Stimulated activated CD8-positive, alpha-beta memory T cell treated with anti-CD3 and anti-CD28 coated beads, Interleukin-12 subunit alpha, Interleukin-12 subunit beta, amount 100 ng/mL, for 1 hour (primary cell): ENCODE measurements around the gene SEMA3C.

Experiments
- DNase-seq: peaks from one replicate; pipeline ENCODE4 v3.0.0-alpha.2; 2020; ENCODE audit warnings: low read depth

The SEMA3C gene

DNA sequence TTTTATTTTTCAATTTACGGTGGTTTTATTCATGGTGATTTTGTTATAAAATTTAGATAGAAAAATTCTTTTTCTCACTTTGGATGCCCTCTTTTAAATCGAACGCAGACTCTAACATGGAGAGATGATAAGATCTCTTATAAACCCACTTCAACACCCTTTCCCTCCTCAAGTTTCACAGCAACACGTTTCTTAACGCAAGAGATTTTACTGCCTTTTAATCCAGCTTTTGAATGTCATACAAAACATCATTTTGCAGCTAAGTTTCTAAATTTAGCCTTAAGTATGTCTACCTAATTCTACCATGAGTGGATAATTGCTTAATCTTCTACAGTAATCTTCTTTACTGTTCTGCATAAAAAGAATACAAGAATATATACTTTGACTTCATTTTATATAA, 70.0 kb downstream of the SEMA3C start:
- no peak for DNase-seq

DNA sequence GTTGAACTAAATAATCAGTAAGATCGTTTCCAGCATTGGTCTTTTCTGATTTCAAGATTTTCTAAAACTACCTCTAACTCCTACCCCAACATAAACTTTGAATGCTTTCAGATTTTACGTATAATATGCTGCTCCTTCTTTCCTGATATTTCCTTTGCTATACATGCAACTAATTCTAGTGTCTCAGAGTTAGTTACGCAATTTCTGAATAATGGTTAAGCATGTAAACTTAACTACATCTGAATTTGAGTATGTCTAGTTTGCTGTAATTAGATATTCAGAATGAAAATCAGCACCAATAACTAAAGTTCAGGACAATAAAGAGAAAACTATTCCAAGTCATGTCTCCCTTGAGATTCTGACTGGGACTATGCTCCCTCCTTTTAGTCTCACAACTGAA, 71.0 kb downstream of the SEMA3C start:
- DNase-seq = no peak

- no peak for DNase-seq
These were observed 71.8 kb downstream of the SEMA3C start for GRCh38 chr7:80847027-80847426.

DNA sequence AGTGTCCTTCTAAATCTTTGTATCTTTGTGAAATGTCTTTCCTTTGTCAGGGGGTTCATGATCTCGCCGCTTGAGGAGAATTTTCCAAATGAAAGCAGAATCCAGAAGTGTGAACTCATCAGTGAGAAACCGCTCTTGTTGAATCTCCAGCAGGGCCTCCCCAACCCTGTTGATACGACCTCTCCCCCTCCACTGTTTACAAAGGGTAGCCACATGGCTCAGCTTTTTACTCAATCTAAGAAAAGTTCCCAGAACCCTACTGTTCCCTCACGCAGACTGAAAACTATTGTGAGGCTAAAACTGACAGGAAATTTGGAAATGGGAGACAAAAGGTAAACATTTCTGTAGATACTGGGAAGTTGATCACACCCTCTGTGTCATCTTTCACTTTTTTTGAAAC, 73.9 kb downstream of the SEMA3C start:
- DNase-seq = no peak

GRCh38 chr7:80843018-80843677, 75.7 kb downstream of the SEMA3C start:
- no peak for DNase-seq

GRCh38 chr7:80842022-80842790, 76.6 kb downstream of the SEMA3C start:
- DNase-seq = no peak

- DNase-seq = no peak
These were observed 77.4 kb downstream of the SEMA3C start for GRCh38 chr7:80841423-80841955.

GRCh38 chr7:80840681-80841080, 78.2 kb downstream of the SEMA3C start:
- DNase-seq = no peak

GRCh38 chr7:80839855-80840254, 79.0 kb downstream of the SEMA3C start:
- DNase-seq = no peak

DNA sequence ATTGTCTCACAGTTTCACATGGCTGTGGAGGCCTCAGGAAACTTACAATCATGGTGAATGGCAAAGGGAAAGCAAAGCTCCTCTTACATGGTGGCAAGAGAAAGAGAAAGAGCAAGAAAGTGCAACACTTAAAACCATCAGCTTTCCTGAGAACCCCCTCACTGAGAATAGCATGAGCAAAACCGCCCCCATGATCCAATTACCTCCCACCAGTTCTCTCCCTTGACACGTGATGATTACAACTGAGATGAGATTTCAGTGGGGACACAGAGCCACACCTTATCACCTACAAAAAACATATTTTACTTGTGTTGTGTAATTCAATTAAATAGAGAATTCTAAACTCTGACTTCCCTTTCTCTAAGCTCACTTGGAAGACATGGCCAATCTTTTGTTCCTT, 80.2 kb downstream of the SEMA3C start:
- no peak for DNase-seq

- no peak for DNase-seq
These were observed 81.5 kb downstream of the SEMA3C start for GRCh38 chr7:80837345-80837744.

- no peak for DNase-seq
These were observed 83.6 kb downstream of the SEMA3C start for GRCh38 chr7:80835251-80835650.

- no peak for DNase-seq
These were observed 85.3 kb downstream of the SEMA3C start for GRCh38 chr7:80833289-80834268.

DNA sequence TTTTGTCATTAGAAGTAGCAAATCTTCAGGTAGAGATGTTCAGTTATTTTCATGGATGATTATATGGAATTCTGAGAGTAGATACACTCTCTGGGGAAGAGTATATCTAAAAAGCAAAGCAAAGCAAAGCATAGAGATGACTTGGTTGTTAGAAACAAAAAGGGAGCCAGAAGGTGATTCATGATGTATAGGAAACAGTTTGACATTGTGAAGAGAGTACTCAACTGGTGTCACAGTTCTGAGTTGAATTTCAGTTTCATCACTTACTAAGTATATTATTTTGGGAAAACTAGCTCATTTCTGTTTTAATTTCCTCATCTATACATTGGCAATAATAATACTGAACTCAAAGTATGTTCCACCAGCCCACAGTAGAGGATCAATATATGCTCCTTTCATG, 86.8 kb downstream of the SEMA3C start:
- DNase-seq = no peak

- DNase-seq = no peak
These were observed 88.1 kb downstream of the SEMA3C start for GRCh38 chr7:80830584-80831285.

DNA sequence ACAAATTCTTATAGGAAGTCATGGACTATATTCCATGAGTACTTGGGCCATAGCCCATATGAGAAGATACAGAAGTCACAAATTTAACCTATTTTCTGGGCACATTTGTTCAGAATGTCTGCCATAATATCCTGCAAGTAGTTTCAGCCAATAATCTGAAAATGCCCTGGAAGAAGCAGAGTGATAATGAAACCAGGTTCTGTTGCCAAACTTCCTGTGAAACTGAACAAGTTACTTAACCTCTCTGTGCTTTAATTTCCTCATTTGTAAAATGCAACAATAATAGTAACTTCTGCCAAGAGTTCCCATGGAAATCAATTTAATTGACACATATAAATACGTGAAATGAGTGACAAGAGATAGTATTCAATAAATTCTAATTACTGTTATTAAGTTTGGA, 88.8 kb downstream of the SEMA3C start:
- no peak for DNase-seq

DNA sequence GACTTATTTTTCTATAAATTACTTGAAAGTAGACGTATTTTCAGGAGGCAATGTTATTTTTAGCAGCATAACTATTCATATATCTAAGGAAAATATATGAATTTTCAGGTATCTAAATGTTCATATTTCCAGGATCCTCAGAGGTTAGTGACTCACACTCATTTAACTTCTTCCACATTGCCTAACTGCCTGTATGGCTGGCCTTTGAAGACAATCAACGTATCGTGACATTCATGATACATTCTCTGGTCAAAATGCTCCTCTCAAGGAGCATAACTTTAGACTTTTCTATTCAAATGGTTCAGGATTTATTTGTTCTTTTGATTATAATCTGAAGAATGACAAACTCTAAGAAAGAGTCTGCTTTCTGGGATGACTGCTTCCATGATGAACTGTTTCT, 89.3 kb downstream of the SEMA3C start:
- no peak for DNase-seq

GRCh38 chr7:80827239-80827633, 91.6 kb downstream of the SEMA3C start:
- no peak for DNase-seq

- no peak for DNase-seq
These were observed 92.2 kb downstream of the SEMA3C start for GRCh38 chr7:80826520-80827238.

GRCh38 chr7:80825499-80825898, 93.4 kb downstream of the SEMA3C start:
- DNase-seq = no peak

GRCh38 chr7:80824253-80824652, 94.6 kb downstream of the SEMA3C start:
- DNase-seq = no peak
